ENCODE results near the gene MBTPS1. TPM values are rescaled to one million over a fixed set of nuclear protein-coding genes. Genes with fewer than 3 reads are reported as not detected.

MBTPS1 gene
- total and polyA plus RNA-seq, 4 donors = 21.1 to 65.0 (median 30.8) TPM

- 54% methylated on average over 22 of the region's 22 CpGs for WGBS
- no peak overlapping the region for H3K4me3 ChIP-seq (ENCODE audit: low read depth in 1 of 3, low read length in 3 of 3)
- H3K36me3 ChIP-seq (ENCODE audit: control insufficient read depth in 4 of 4, insufficient read depth in 3 of 4, low read depth in 1 of 4, low read length in 3 of 4) = no peaks in the 10 kb centered on the region
- H3K9me3 ChIP-seq (ENCODE audit: control insufficient read depth in 4 of 4, low read length in 3 of 4) = no peaks in the 10 kb centered on the region
- DNase-seq (ENCODE audit: low spot score) = no peak
- TF ChIP-seq HNF4G (IDR thresholded peaks at IDR 0.05) = no peak
- no peak for TF ChIP-seq RXRA (IDR thresholded peaks at IDR 0.05)
- no peak for TF ChIP-seq FOXA2 (IDR thresholded peaks at IDR 0.05)
- TF ChIP-seq HNF4A (conservative IDR thresholded peaks at IDR 0.05) = no peak
- no peaks in the 10 kb centered on the region for H3K27me3 ChIP-seq (ENCODE audit: control insufficient read depth in 4 of 4, insufficient read depth in 4 of 4, low read length in 3 of 4)
- no peaks in the 10 kb centered on the region for H3K4me1 ChIP-seq (ENCODE audit: control insufficient read depth in 4 of 4, insufficient read depth in 4 of 4, low read length in 3 of 4)
- H3K9ac ChIP-seq (ENCODE audit: low read depth in 1 of 2, low read length in 2 of 2) = no peak overlapping the region
- H3K27ac ChIP-seq (ENCODE audit: low read depth in 1 of 2, low read length in 2 of 2) = no peak overlapping the region
Observed at GRCh38 chr16:84042879-84043485, 73.8 kb downstream of the MBTPS1 start.

DNA sequence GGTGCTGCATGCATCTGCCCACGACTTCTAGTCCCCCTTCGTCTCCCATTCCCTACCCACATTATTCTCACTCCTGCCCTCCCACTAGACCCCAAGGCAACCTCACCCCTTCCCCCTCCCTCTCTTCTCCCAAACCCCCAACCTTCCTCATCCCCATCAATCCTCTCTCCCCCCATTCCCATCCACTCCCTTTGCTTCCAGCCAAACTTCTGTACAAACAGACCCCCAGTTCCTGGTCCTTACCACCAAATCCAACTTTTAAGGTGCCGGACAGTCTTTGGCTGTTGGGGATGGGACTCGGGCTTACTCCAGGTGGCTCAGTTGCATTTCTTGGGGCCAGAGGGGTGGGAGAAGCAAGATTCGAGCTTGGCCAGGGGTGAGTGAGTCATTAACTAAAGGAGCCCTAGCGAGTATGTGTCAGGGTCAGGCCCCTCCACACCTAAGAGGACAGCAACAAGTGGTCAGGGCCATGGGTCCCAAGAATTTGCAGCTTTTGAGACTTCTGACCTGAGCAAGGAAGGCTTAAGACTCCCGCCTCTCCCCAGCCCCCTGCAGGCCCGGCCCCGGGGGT, 74.3 kb downstream of the MBTPS1 start, which contains the start of gene SLC38A8:
Gene SLC38A8 (minus strand): TSS at position 488 of the 571 bp plus-strand sequence. CDS start 638 bp downstream, outside the sequence.
- Histone ChIP-seq H3K9me3 (ENCODE audit: control insufficient read depth in 4 of 4, low read length in 3 of 4) (no peaks in the 10 kb centered on the region), H3K4me1 (ENCODE audit: control insufficient read depth in 4 of 4, insufficient read depth in 4 of 4, low read length in 3 of 4) (no peaks in the 10 kb centered on the region), H3K27ac (ENCODE audit: low read depth in 1 of 2, low read length in 2 of 2) (no peak within 1 kb of the TSS), H3K27me3 (ENCODE audit: control insufficient read depth in 4 of 4, insufficient read depth in 4 of 4, low read length in 3 of 4) (no peaks in the 10 kb centered on the region), H3K4me3 (ENCODE audit: low read depth in 1 of 3, low read length in 3 of 3) (no peak within 1 kb of the TSS), H3K36me3 (ENCODE audit: control insufficient read depth in 4 of 4, insufficient read depth in 3 of 4, low read depth in 1 of 4, low read length in 3 of 4) (no peaks in the 10 kb centered on the region), H3K9ac (ENCODE audit: low read depth in 1 of 2, low read length in 2 of 2) (no peak within 1 kb of the TSS)
- TF ChIP-seq GABPA (IDR thresholded peaks at IDR 0.05 in 1 of 2, conservative IDR thresholded peaks at IDR 0.05 in 1 of 2) (no peak), MAX (IDR thresholded peaks at IDR 0.05) (no peak), NR2F2 (IDR thresholded peaks at IDR 0.05) (no peak), CTCF (IDR thresholded peaks at IDR 0.05; ENCODE audit: low read depth, low read length, missing input control) (no peak), FOXA1 (IDR thresholded peaks at IDR 0.05) (no peak)
- TF ChIP-seq, protein P1, sequence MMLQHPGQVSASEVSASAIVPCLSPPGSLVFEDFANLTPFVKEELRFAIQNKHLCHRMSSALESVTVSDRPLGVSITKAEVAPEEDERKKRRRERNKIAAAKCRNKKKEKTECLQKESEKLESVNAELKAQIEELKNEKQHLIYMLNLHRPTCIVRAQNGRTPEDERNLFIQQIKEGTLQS (IDR thresholded peaks at IDR 0.05) = no peak
- TF ChIP-seq, protein P2, sequence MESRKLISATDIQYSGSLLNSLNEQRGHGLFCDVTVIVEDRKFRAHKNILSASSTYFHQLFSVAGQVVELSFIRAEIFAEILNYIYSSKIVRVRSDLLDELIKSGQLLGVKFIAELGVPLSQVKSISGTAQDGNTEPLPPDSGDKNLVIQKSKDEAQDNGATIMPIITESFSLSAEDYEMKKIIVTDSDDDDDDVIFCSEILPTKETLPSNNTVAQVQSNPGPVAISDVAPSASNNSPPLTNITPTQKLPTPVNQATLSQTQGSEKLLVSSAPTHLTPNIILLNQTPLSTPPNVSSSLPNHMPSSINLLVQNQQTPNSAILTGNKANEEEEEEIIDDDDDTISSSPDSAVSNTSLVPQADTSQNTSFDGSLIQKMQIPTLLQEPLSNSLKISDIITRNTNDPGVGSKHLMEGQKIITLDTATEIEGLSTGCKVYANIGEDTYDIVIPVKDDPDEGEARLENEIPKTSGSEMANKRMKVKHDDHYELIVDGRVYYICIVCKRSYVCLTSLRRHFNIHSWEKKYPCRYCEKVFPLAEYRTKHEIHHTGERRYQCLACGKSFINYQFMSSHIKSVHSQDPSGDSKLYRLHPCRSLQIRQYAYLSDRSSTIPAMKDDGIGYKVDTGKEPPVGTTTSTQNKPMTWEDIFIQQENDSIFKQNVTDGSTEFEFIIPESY (IDR thresholded peaks at IDR 0.05) = no peak
- no peak for DNase-seq (ENCODE audit: low spot score)
- 65% methylated on average over 9 of the region's 9 CpGs for WGBS

DNA sequence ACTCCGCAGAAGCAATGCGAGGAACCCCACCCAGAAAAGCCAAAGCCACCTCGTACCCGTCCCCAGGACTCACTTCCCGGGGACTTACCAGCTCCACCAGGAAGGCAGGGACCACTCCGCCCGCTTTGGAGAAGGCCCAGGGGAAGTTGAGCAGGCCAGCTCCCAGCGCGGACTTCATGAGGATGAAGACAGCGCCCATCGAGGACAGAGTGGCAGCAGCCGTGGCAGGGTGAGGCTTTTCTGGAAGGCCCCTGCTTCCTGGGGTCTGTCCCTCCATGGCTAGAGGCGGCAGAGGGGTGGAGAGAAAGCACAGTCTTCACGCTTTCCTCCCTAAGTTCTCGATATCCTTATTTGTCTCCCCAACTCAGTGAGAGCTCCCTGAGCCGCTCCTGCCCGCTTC, 74.9 kb downstream of the MBTPS1 start:
- H3K9ac ChIP-seq (ENCODE audit: low read depth in 1 of 2, low read length in 2 of 2) = no peak overlapping the region
- no peak overlapping the region for H3K27ac ChIP-seq (ENCODE audit: low read depth in 1 of 2, low read length in 2 of 2)
- no peak overlapping the region for H3K4me3 ChIP-seq (ENCODE audit: low read depth in 1 of 3, low read length in 3 of 3)
- no peaks in the 10 kb centered on the region for H3K36me3 ChIP-seq (ENCODE audit: control insufficient read depth in 4 of 4, insufficient read depth in 3 of 4, low read depth in 1 of 4, low read length in 3 of 4)
- no peaks in the 10 kb centered on the region for H3K27me3 ChIP-seq (ENCODE audit: control insufficient read depth in 4 of 4, insufficient read depth in 4 of 4, low read length in 3 of 4)
- H3K9me3 ChIP-seq (ENCODE audit: control insufficient read depth in 4 of 4, low read length in 3 of 4) = no peaks in the 10 kb centered on the region
- 92% methylated on average over 17 of the region's 17 CpGs for WGBS
- H3K4me1 ChIP-seq (ENCODE audit: control insufficient read depth in 4 of 4, insufficient read depth in 4 of 4, low read length in 3 of 4) = no peaks in the 10 kb centered on the region
- no peak for DNase-seq (ENCODE audit: low spot score)
- no peak for TF ChIP-seq NR2F2 (IDR thresholded peaks at IDR 0.05)
- TF ChIP-seq YY1 (IDR thresholded peaks at IDR 0.05) = no peak
- TF ChIP-seq RAD21 (IDR thresholded peaks at IDR 0.05) = no peak
- TF ChIP-seq JUND (IDR thresholded peaks at IDR 0.05) = no peak
- no peak for TF ChIP-seq SP1 (IDR thresholded peaks at IDR 0.05)
- no peak for TF ChIP-seq FOXA2 (IDR thresholded peaks at IDR 0.05)
- TF ChIP-seq CTCF (IDR thresholded peaks at IDR 0.05; ENCODE audit: low read depth, low read length, missing input control) = no peak
- TF ChIP-seq GABPA (IDR thresholded peaks at IDR 0.05 in 1 of 2, conservative IDR thresholded peaks at IDR 0.05 in 1 of 2) = no peak
- TF ChIP-seq HNF4A (conservative IDR thresholded peaks at IDR 0.05) = no peak
- TF ChIP-seq HNF4G (IDR thresholded peaks at IDR 0.05) = no peak
- no peak for TF ChIP-seq TAF1 (conservative IDR thresholded peaks at IDR 0.05)
- no peak for TF ChIP-seq MAX (IDR thresholded peaks at IDR 0.05)

Data from liver (tissue), 9 donors.